GM18909 (cell line): Measurements from ENCODE around the gene PAXX.
"Not testable (repeated sequence)": the region's sequence is repeated elsewhere in the genome, so short reads cannot be mapped to it uniquely, and the experiment has no call there.

Experiments
- ATAC-seq: cut with Tn5 transposase; IDR thresholded peaks from one replicate; pipeline ENCODE4 v1.9.1; 2021; ENCODE audit warnings: mild to moderate bottlenecking; ENCODE audit not compliant: unreplicated experiment, poor library complexity

The PAXX gene

GRCh38 chr9:136997830-136998234 lies 5.6 kb downstream of the PAXX start:
- no peak for ATAC-seq

- peak; percentile 74 for ATAC-seq
Observed at GRCh38 chr9:137000177-137000930, 8.1 kb downstream of the PAXX start.

GRCh38 chr9:137001857-137002645 lies 9.8 kb downstream of the PAXX start:
- ATAC-seq, result no peak

GRCh38 chr9:137002646-137003041 lies 10.4 kb downstream of the PAXX start:
- no peak for ATAC-seq

GRCh38 chr9:137004285-137004684 lies 12.1 kb downstream of the PAXX start:
- ATAC-seq, result not testable (repeated sequence)

- no peak for ATAC-seq
Observed at GRCh38 chr9:137006116-137007003, 14.1 kb downstream of the PAXX start.

- no peak for ATAC-seq
Observed at GRCh38 chr9:137007108-137007815, 15.0 kb downstream of the PAXX start.

- no peak for ATAC-seq
Observed at GRCh38 chr9:137007816-137008270, 15.6 kb downstream of the PAXX start.

GRCh38 chr9:137008312-137008711 lies 16.1 kb downstream of the PAXX start:
- ATAC-seq, result no peak

GRCh38 chr9:137009217-137009616 lies 17.0 kb downstream of the PAXX start:
- no peak for ATAC-seq

- no peak for ATAC-seq
Observed at GRCh38 chr9:137009938-137010732, 17.9 kb downstream of the PAXX start.

- no peak for ATAC-seq
Observed at GRCh38 chr9:137011156-137011555, 18.9 kb downstream of the PAXX start.

- ATAC-seq, result no peak
Observed at GRCh38 chr9:137011907-137012675, 19.9 kb downstream of the PAXX start.

- no peak for ATAC-seq
Observed at GRCh38 chr9:137012694-137013570, 20.7 kb downstream of the PAXX start.

GRCh38 chr9:137013571-137013940 lies 21.3 kb downstream of the PAXX start:
- ATAC-seq, result no peak

GRCh38 chr9:137014166-137014565 lies 21.9 kb downstream of the PAXX start:
- no peak for ATAC-seq

- ATAC-seq, result no peak
Observed at GRCh38 chr9:137014776-137015539, 22.7 kb downstream of the PAXX start.
